ENCODE measurements around the gene NQO1.

- TF ChIP-seq SIN3A (conservative IDR thresholded peaks at IDR 0.05 in 1 of 2, IDR thresholded peaks at IDR 0.05 in 1 of 2; ENCODE audit: low read depth in 1 of 2, low read length in 2 of 2) (no peak), CREB1 (IDR thresholded peaks at IDR 0.05) (no peak), JUN (IDR thresholded peaks at IDR 0.05; ENCODE audit: low read depth, low read length) (no peak), CTCF (IDR thresholded peaks at IDR 0.05; ENCODE audit: control extremely low read depth in 1 of 3, insufficient read depth in 1 of 3, low read depth in 1 of 3, low read length in 3 of 3) (no peak), POLR2A (IDR thresholded peaks at IDR 0.05; ENCODE audit: control extremely low read depth in 1 of 2, low read depth in 2 of 2, low read length in 2 of 2) (no peak), POLR2AphosphoS5 (IDR thresholded peaks at IDR 0.05; ENCODE audit: low read depth, low read length) (no peak), BCL11A (IDR thresholded peaks at IDR 0.05; ENCODE audit: low read depth in 2 of 2, low read length in 2 of 2) (no peak), JUND (IDR thresholded peaks at IDR 0.05; ENCODE audit: low read length) (no peak), EP300 (IDR thresholded peaks at IDR 0.05; ENCODE audit: borderline replicate concordance in 1 of 2, low read depth in 2 of 2, low read length in 2 of 2) (no peak), EZH2 (IDR thresholded peaks at IDR 0.05; ENCODE audit: low read depth, low read length, severe bottlenecking) (no peak), ZNF274 (IDR thresholded peaks at IDR 0.05; ENCODE audit: borderline replicate concordance, extremely low read depth, low read length) (no peak), TBP (IDR thresholded peaks at IDR 0.05; ENCODE audit: low read depth, low read length) (no peak), SIX5 (IDR thresholded peaks at IDR 0.05; ENCODE audit: low read depth, low read length) (no peak), TAF1 (IDR thresholded peaks at IDR 0.05; ENCODE audit: low read depth, low read length) (no peak)
Measured at GRCh38 chr16:69662901-69663300, 63.5 kb downstream of the NQO1 start.

Measured in H1 (cell line).